Fibroblast of lung (primary cell): ENCODE results near the gene LZTS2. TPM values are rescaled to one million over a fixed set of nuclear protein-coding genes. Genes with fewer than 3 reads are reported as not detected.

Experiments
- DNase-seq, 2 donors: peaks; one replicate each; pipeline versions ENCODE4 v3.0.0 to v3.0.0-alpha.2; 2010; ENCODE audit warnings: low read depth in 2 of 2
- H2AFZ ChIP-seq: 2 replicates; pipeline ENCODE4 v1.5.1; 2012; ENCODE audit warnings: low read length, control low read depth, inconsistent platforms
- H3K27ac ChIP-seq: 2 replicates; pipeline ENCODE4 v1.5.1; 2011; ENCODE audit warnings: low read length, control low read depth; ENCODE audit not compliant: insufficient read depth
- H3K27me3 ChIP-seq: 2 replicates; pipeline ENCODE4 v1.5.1; 2011; ENCODE audit warnings: mild to moderate bottlenecking, low read length; ENCODE audit not compliant: control insufficient read depth, insufficient read depth
- H3K36me3 ChIP-seq: 2 replicates; pipeline ENCODE4 v1.5.1; 2011; ENCODE audit warnings: low read length; ENCODE audit not compliant: control insufficient read depth, insufficient read depth
- H3K4me1 ChIP-seq: 2 replicates; pipeline ENCODE4 v1.5.1; 2011; ENCODE audit warnings: low read length; ENCODE audit not compliant: control insufficient read depth, insufficient read depth; ENCODE audit errors: extremely low read depth
- H3K4me2 ChIP-seq: 2 replicates; pipeline ENCODE4 v1.5.1; 2011; ENCODE audit warnings: low read length, control low read depth; ENCODE audit not compliant: insufficient read depth; ENCODE audit errors: extremely low read depth
- H3K4me3 ChIP-seq, 4 experiments: fragments of 200-600 bp in 1 of 4; sonication (generic) in 1 of 4; replicated peaks in 1 of 4; 2 replicates each; pipeline ENCODE4 v1.5.1; 2011 to 2016; ENCODE audit warnings: low read length in 4 of 4, low read depth in 3 of 4, mild to moderate bottlenecking in 3 of 4, control low read depth in 2 of 4, inconsistent platforms in 1 of 4, mixed read lengths in 1 of 4; ENCODE audit not compliant: insufficient read depth in 1 of 4; ENCODE audit errors: control extremely low read depth in 1 of 4
- H3K79me2 ChIP-seq: 2 replicates; pipeline ENCODE4 v1.5.1; 2012; ENCODE audit warnings: mild to moderate bottlenecking, low read length, inconsistent platforms; ENCODE audit not compliant: control insufficient read depth, insufficient read depth
- H3K9ac ChIP-seq: 2 replicates; pipeline ENCODE4 v1.5.1; 2011; ENCODE audit warnings: mild to moderate bottlenecking, low read length, control low read depth; ENCODE audit not compliant: insufficient read depth
- H3K9me3 ChIP-seq: 2 replicates; pipeline ENCODE4 v1.5.1; 2012; ENCODE audit warnings: low read depth, low read length; ENCODE audit not compliant: control insufficient read depth, insufficient read depth
- H4K20me1 ChIP-seq: 2 replicates; pipeline ENCODE4 v1.5.1; 2011; ENCODE audit warnings: low read length; ENCODE audit not compliant: control insufficient read depth, insufficient read depth; ENCODE audit errors: extremely low read depth
- CTCF ChIP-seq, 2 donors: IDR thresholded peaks in 1 of 2; conservative IDR thresholded peaks in 1 of 2; 1 replicate in 1 of 2; 2 replicates in 1 of 2; pipeline ENCODE4 v1.5.1; 2011 to 2012; ENCODE audit warnings: low read length in 2 of 2, control low read depth in 1 of 2, inconsistent platforms in 1 of 2, low read depth in 1 of 2, mild to moderate bottlenecking in 1 of 2
- EZH2 ChIP-seq: IDR thresholded peaks from 2 replicates; pipeline ENCODE4 v1.5.1; 2012; ENCODE audit warnings: low read length, control low read depth, mild to moderate bottlenecking; ENCODE audit errors: missing control alignments
- polyA plus RNA-seq, 2 donors: library from polyadenylated mRNA; depleted of rRNA in 1 of 2; stranded (reverse) in 1 of 2; unstranded in 1 of 2; fragments of >200 nt; gene quantifications; 2 replicates each; pipeline ENCODE4 v1.2.1, GENCODE V29; 2011 to 2012; ENCODE audit warnings: missing spikeins in 1 of 2
- total RNA-seq: library from RNA; depleted of rRNA; stranded (reverse); fragments of >200 nt; gene quantifications from 2 replicates; pipeline ENCODE4 v1.2.1, GENCODE V29; 2014

Gene LZTS2
- total and polyA plus RNA-seq, 2 donors (not counting 1 experiment from before 2014, with no cell fraction given), result 34.7 to 120 TPM

GRCh38 chr10:101014230-101014884 is 14.7 kb downstream of the LZTS2 start:
- no peak overlapping the region for H3K4me2 ChIP-seq
- no peak overlapping the region for H3K4me3 ChIP-seq
- H2AFZ ChIP-seq, result no peak overlapping the region
- H3K9ac ChIP-seq, result no peak overlapping the region
- H3K9me3 ChIP-seq, result no peaks in the 10 kb centered on the region
- no peaks in the 10 kb centered on the region for H3K36me3 ChIP-seq
- no peaks in the 10 kb centered on the region for H3K79me2 ChIP-seq
- TF ChIP-seq CTCF (conservative IDR thresholded peaks at IDR 0.05 in 1 of 2, IDR thresholded peaks at IDR 0.05 in 1 of 2; ENCODE audit: low read depth in 1 of 2, low read length in 2 of 2) (peak; percentile 93 to 97), EZH2 (no peak)
- peaks cover 26% of the 10 kb centered on the region for H3K4me1 ChIP-seq
- H3K27ac ChIP-seq, result no peak overlapping the region
- H4K20me1 ChIP-seq, result no peaks in the 10 kb centered on the region
- H3K27me3 ChIP-seq, result no peaks in the 10 kb centered on the region
- peak; percentile 48 to 67 for DNase-seq

- Histone ChIP-seq H3K9ac (no peak overlapping the region), H3K4me1 (peaks cover 26% of the 10 kb centered on the region), H3K4me2 (no peak overlapping the region), H3K36me3 (no peaks in the 10 kb centered on the region), H3K4me3 (no peak overlapping the region), H4K20me1 (no peaks in the 10 kb centered on the region), H2AFZ (no peak overlapping the region), H3K79me2 (no peaks in the 10 kb centered on the region), H3K27me3 (no peaks in the 10 kb centered on the region), H3K9me3 (no peaks in the 10 kb centered on the region), H3K27ac (peak overlapping the region; percentile 35)
- peak; percentile 90 to 95 for DNase-seq
- TF ChIP-seq EZH2 (no peak), CTCF (conservative IDR thresholded peaks at IDR 0.05 in 1 of 2, IDR thresholded peaks at IDR 0.05 in 1 of 2; ENCODE audit: low read depth in 1 of 2, low read length in 2 of 2) (no peak)
Observed at GRCh38 chr10:101014966-101015581, 15.5 kb downstream of the LZTS2 start.

- Histone ChIP-seq H4K20me1 (no peaks in the 10 kb centered on the region), H3K4me1 (peaks cover 26% of the 10 kb centered on the region), H3K9me3 (no peaks in the 10 kb centered on the region), H3K27me3 (no peaks in the 10 kb centered on the region), H3K9ac (no peak overlapping the region), H3K79me2 (no peaks in the 10 kb centered on the region), H3K36me3 (no peaks in the 10 kb centered on the region), H3K4me2 (no peak overlapping the region), H3K27ac (peak overlapping the region; percentile 32), H3K4me3 (no peak overlapping the region), H2AFZ (no peak overlapping the region)
- TF ChIP-seq CTCF (conservative IDR thresholded peaks at IDR 0.05 in 1 of 2, IDR thresholded peaks at IDR 0.05 in 1 of 2; ENCODE audit: low read depth in 1 of 2, low read length in 2 of 2) (no peak), EZH2 (no peak)
- DNase-seq, result no peak
Observed at GRCh38 chr10:101015582-101015973, 16.0 kb downstream of the LZTS2 start.
